HT1080 (cell line): Measurements from ENCODE around the gene GGACT. TPM values are rescaled to one million over a fixed set of nuclear protein-coding genes. Genes with fewer than 3 reads are reported as not detected.
"Not testable (repeated sequence)": the region's sequence is repeated elsewhere in the genome, so short reads cannot be mapped to it uniquely, and the experiment has no call there.

Experiments
- DNase-seq: peaks from one replicate; pipeline ENCODE4 v3.0.0-alpha.2; 2015; ENCODE audit warnings: low read depth
- total RNA-seq: library from RNA; depleted of rRNA; stranded (reverse); fragments of >200 nt; shearing (Covaris generic); gene quantifications from 2 replicates; pipeline ENCODE4 v1.2.3, GENCODE V29; 2014

GGACT gene
- total RNA-seq, 1 experiment from 2014 or later = 1.5 TPM

GRCh38 chr13:100601716-100602115 is 13.1 kb upstream of the GGACT start:
- DNase-seq = no peak

- DNase-seq = no peak
These were observed 12.3 kb upstream of the GGACT start for GRCh38 chr13:100600915-100601314.

- DNase-seq = no peak
These were observed 11.9 kb upstream of the GGACT start for GRCh38 chr13:100600461-100600860.

GRCh38 chr13:100597253-100597652 is 8.7 kb upstream of the GGACT start:
- DNase-seq = peak; percentile 75

- DNase-seq = no peak
These were observed 7.9 kb upstream of the GGACT start for GRCh38 chr13:100596516-100596915.

- no peak for DNase-seq
These were observed 6.1 kb upstream of the GGACT start for GRCh38 chr13:100594731-100595130.

- DNase-seq = no peak
These were observed 5.7 kb upstream of the GGACT start for GRCh38 chr13:100594255-100594654.

- DNase-seq = peak; percentile 6
These were observed 663 bp upstream of the GGACT start for GRCh38 chr13:100589178-100589725.

- no peak for DNase-seq
These were observed 3.7 kb downstream of the GGACT start for GRCh38 chr13:100584896-100585295.

- DNase-seq = no peak
These were observed 7.1 kb downstream of the GGACT start for GRCh38 chr13:100581504-100581903.

GRCh38 chr13:100581030-100581429 is 7.6 kb downstream of the GGACT start:
- DNase-seq = no peak

- no peak for DNase-seq
These were observed 8.5 kb downstream of the GGACT start for GRCh38 chr13:100580045-100580444.

GRCh38 chr13:100577239-100577638 is 11.3 kb downstream of the GGACT start:
- not testable (repeated sequence) for DNase-seq

- peak; percentile 45 for DNase-seq
These were observed 15.5 kb downstream of the GGACT start for GRCh38 chr13:100573121-100573520.

- peak; percentile 39 for DNase-seq
These were observed 22.0 kb downstream of the GGACT start for GRCh38 chr13:100566543-100566942.

GRCh38 chr13:100565286-100565685 is 23.3 kb downstream of the GGACT start:
- no peak for DNase-seq

- no peak for DNase-seq
These were observed 24.0 kb downstream of the GGACT start for GRCh38 chr13:100564444-100565223.

- DNase-seq = no peak
These were observed 24.8 kb downstream of the GGACT start for GRCh38 chr13:100563779-100564178.

- no peak for DNase-seq
These were observed 26.9 kb downstream of the GGACT start for GRCh38 chr13:100561599-100562204.

- no peak for DNase-seq
These were observed 27.5 kb downstream of the GGACT start for GRCh38 chr13:100561158-100561499.

- DNase-seq = no peak
These were observed 28.0 kb downstream of the GGACT start for GRCh38 chr13:100560498-100561157.

GRCh38 chr13:100559886-100560285 is 28.7 kb downstream of the GGACT start:
- no peak for DNase-seq
